CD14-positive monocyte (primary cell): ENCODE measurements around the gene MTX2. TPM values are rescaled to one million over a fixed set of nuclear protein-coding genes. Genes with fewer than 3 reads are reported as not detected.
A peak's percentile ranks its signal among the peaks of the same experiment; 100 is the strongest.

Source experiments
- DNase-seq, 3 donors: peaks; one replicate each; pipeline ENCODE4 v3.0.0-alpha.2; 2011 to 2022
- H2AFZ ChIP-seq: 2 replicates; pipeline ENCODE4 v1.6.0; 2012; ENCODE audit warnings: mild to moderate bottlenecking, low read depth, low read length, inconsistent platforms; ENCODE audit not compliant: insufficient read depth, poor library complexity, severe bottlenecking
- H3K27ac ChIP-seq, 2 donors: 1 replicate in 1 of 2; 2 replicates in 1 of 2; pipeline ENCODE4 v1.5.1; 2012 to 2013; ENCODE audit warnings: low read length in 2 of 2, control low read depth in 1 of 2, inconsistent platforms in 1 of 2, low read depth in 1 of 2, mild to moderate bottlenecking in 1 of 2
- H3K27me3 ChIP-seq, 2 donors: one replicate each; pipeline versions ENCODE4 v1.6.0 to v1.6.1; 2011 to 2013; ENCODE audit warnings: low read length in 2 of 2; ENCODE audit not compliant: control insufficient read depth in 2 of 2, insufficient read depth in 2 of 2
- H3K36me3 ChIP-seq, 2 donors: replicated peaks in 1 of 2; 1 replicate in 1 of 2; 2 replicates in 1 of 2; pipeline versions ENCODE4 v1.5.1 to v1.6.1; 2012 to 2013; ENCODE audit warnings: low read length in 2 of 2, control low read depth in 1 of 2, inconsistent platforms in 1 of 2, mild to moderate bottlenecking in 1 of 2; ENCODE audit not compliant: insufficient read depth in 2 of 2, control insufficient read depth in 1 of 2
- H3K4me1 ChIP-seq, 2 donors: 1 replicate in 1 of 2; 2 replicates in 1 of 2; pipeline versions ENCODE4 v1.5.1 to v1.6.1; 2012 to 2013; ENCODE audit warnings: low read length in 2 of 2, control low read depth in 1 of 2, inconsistent platforms in 1 of 2, mild to moderate bottlenecking in 1 of 2, moderate library complexity in 1 of 2; ENCODE audit not compliant: insufficient read depth in 2 of 2, control insufficient read depth in 1 of 2
- H3K4me2 ChIP-seq: replicated peaks from 2 replicates; pipeline ENCODE3; 2012; ENCODE audit warnings: low read length, moderate library complexity, mild to moderate bottlenecking; ENCODE audit not compliant: poor library complexity, severe bottlenecking; ENCODE audit errors: extremely low read depth
- H3K4me3 ChIP-seq, 3 experiments: fragments of 200-600 bp in 1 of 3; sonication (generic) in 1 of 3; replicated peaks in 1 of 3; 1 replicate in 2 of 3; 2 replicates in 1 of 3; pipeline ENCODE4 v1.5.1; 2011 to 2013; ENCODE audit warnings: low read length in 3 of 3, mild to moderate bottlenecking in 3 of 3, control low read depth in 2 of 3, low read depth in 2 of 3, inconsistent platforms in 1 of 3, moderate library complexity in 1 of 3
- H3K79me2 ChIP-seq: 2 replicates; pipeline ENCODE4 v1.6.0; 2012; ENCODE audit warnings: mild to moderate bottlenecking, control low read depth, inconsistent platforms, low read length, moderate library complexity; ENCODE audit not compliant: insufficient read depth
- H3K9ac ChIP-seq: 2 replicates; pipeline ENCODE4 v1.6.0; 2017; ENCODE audit warnings: low read length, mild to moderate bottlenecking; ENCODE audit not compliant: insufficient read depth, poor library complexity, severe bottlenecking
- H3K9me3 ChIP-seq, 2 donors: replicated peaks in 1 of 2; 1 replicate in 1 of 2; 2 replicates in 1 of 2; pipeline versions ENCODE4 v1.5.1 to v1.6.1; 2012 to 2013; ENCODE audit warnings: low read length in 2 of 2, control low read depth in 1 of 2; ENCODE audit not compliant: control insufficient read depth in 1 of 2, insufficient read depth in 1 of 2
- H4K20me1 ChIP-seq: 2 replicates; pipeline ENCODE4 v1.6.0; 2012; ENCODE audit warnings: mild to moderate bottlenecking, low read length, control low read depth, moderate library complexity; ENCODE audit not compliant: insufficient read depth
- H3K27ac Mint-ChIP-seq, 7 donors: one replicate each; pipeline ENCODE4 v1.8.0; 2020; ENCODE audit warnings: mild to moderate bottlenecking in 7 of 7, mixed read lengths in 7 of 7, moderate library complexity in 6 of 7, inconsistent platforms in 2 of 7
- H3K27me3 Mint-ChIP-seq, 3 donors: one replicate each; pipeline ENCODE4 v1.8.0; 2021 to 2022; ENCODE audit warnings: low read depth in 3 of 3, mild to moderate bottlenecking in 3 of 3, mixed read lengths in 3 of 3, moderate library complexity in 3 of 3, inconsistent platforms in 1 of 3
- H3K36me3 Mint-ChIP-seq, 2 donors: one replicate each; pipeline ENCODE4 v1.8.0; 2020; ENCODE audit warnings: mixed read lengths in 2 of 2, inconsistent platforms in 1 of 2, mild to moderate bottlenecking in 1 of 2
- H3K4me1 Mint-ChIP-seq: one replicate; pipeline ENCODE4 v1.8.0; 2020; ENCODE audit warnings: mild to moderate bottlenecking, mixed read lengths
- H3K4me3 Mint-ChIP-seq, 2 donors: one replicate each; pipeline ENCODE4 v1.8.0; 2020; ENCODE audit warnings: mild to moderate bottlenecking in 2 of 2, mixed read lengths in 2 of 2, moderate library complexity in 1 of 2
- H3K9me3 Mint-ChIP-seq, 7 donors: one replicate each; pipeline ENCODE4 v1.8.0; 2020 to 2022; ENCODE audit warnings: mixed read lengths in 7 of 7, mild to moderate bottlenecking in 6 of 7, moderate library complexity in 6 of 7, inconsistent platforms in 2 of 7
- WGBS: methylation state at CpG from one replicate; pipeline ENCODE4 v1.1.5; 2013; ENCODE audit warnings: missing lambda C conversion rate; ENCODE audit not compliant: insufficient coverage; 5-methylcytosine and 5-hydroxymethylcytosine counted together
- intact Hi-C, 2 donors: fragments of 100-400 bp; cut with micrococcal nuclease; formaldehyde crosslinking; loops; one replicate each; pipeline versions ENCODE4 v1.15.0 to v1.15.1; 2023
- polyA minus RNA-seq: library from RNA; depleted of rRNA, polyadenylated mRNA; stranded (reverse); fragments of >200 nt; gene quantifications from 2 replicates; pipeline ENCODE4 v1.2.3, GENCODE V29; 2012
- polyA plus RNA-seq, 3 donors: library from polyadenylated mRNA; depleted of rRNA in 1 of 3; unstranded in 2 of 3; stranded (reverse) in 1 of 3; fragments of 300-500 nt in 2 of 3; fragments of >200 nt in 1 of 3; fragmentation: Illumina TruSeq in 2 of 3; gene quantifications; 1 replicate in 2 of 3; 2 replicates in 1 of 3; pipeline ENCODE4 v1.2.3, GENCODE V29; 2012 to 2021
- total RNA-seq, 12 experiments: library from RNA in 1 of 12; stranded (reverse) in 1 of 12; fragments of 120-200 nt in 1 of 12; gene quantifications; one replicate each; pipeline ENCODE4 v1.2.4 and lab custom pipeline; 2013 to 2026; ENCODE audit warnings: mixed read lengths in 6 of 12, inconsistent platforms in 1 of 12
- TF ChIP-seq, protein P1 (sequence below): fragments of 200-600 bp; IDR thresholded peaks from one replicate; pipeline ENCODE4 v1.8.0; 2022; ENCODE audit warnings: antibody characterized with exemption, mild to moderate bottlenecking

MTX2 gene
- 8.3 TPM for total RNA-seq (2013)
- polyA plus RNA-seq = 1 to 10 TPM; 7.6 to 9.8 (median 7.6) TPM
- polyA minus RNA-seq = 1.8 and 2.2 TPM in 2 replicates
- total RNA-seq (lab: John Stamatoyannopoulos, UW) = 0.75 to 5.5 (median 3.9) reads per million in 11 experiments

DNA sequence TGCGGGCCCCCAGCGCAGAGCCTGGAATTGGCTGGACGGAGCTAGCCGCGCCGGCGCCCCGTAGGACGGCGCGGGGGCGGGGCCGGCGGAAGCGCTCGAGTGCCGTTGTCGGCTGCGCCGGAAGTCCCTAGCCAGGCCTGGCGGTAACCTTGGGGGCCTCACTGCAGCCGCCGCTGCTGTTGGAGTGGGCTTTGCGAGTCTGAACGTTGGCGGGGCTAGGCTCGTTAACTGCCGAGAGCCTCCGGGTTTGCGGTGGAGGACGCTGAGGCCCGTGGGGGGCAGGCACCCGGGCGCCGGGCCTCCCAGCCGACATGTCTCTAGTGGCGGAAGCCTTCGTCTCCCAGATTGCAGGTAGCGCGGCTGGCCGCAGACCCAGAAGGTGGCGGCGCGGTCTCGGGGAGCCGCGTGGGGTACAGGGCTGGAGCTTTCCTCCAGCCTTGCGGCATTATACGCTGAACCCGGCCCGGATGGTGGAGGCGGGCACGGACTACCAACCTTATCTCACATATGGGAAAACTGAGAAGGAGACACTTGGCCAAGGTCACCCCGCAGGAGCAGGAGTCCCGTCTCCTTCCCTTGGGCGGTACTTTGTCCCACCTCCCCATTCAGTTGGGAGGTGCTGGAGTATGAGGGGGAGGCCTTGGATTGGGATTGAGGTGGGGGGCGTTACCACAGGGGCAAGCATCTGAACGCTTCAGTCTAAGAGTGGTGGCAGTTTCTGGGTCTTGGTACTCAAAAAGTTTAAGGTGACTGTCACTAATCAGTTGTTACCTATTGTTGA, at the start of gene MTX2:
TSS of gene MTX2 (plus strand) at position 124 of the 781 bp plus-strand sequence. CDS start at position 312, 188 bp downstream.
- peak within 1 kb of the TSS; percentile 97 for H2AFZ ChIP-seq
- H3K27ac Mint-ChIP-seq = peak within 1 kb of the TSS in 5 of 7 donors; percentile 50 to 85 (median 71)
- peak within 1 kb of the TSS; percentile 94 for H3K4me2 ChIP-seq
- DNase-seq = peak; percentile 12 to 36 (median 33)
- no peaks in the 10 kb centered on the region for H3K36me3 ChIP-seq
- H3K4me3 Mint-ChIP-seq = peak within 1 kb of the TSS; percentile 99
- no peaks in the 10 kb centered on the region for H3K9me3 ChIP-seq
- peak within 1 kb of the TSS in 1 of 2 donors; percentile 69 for H3K27ac ChIP-seq
- H3K27me3 ChIP-seq = no peaks in the 10 kb centered on the region
- H3K4me3 ChIP-seq = peak within 1 kb of the TSS; percentile 59 to 92 (median 87)
- peaks cover 16% of the 10 kb centered on the region for H3K4me1 Mint-ChIP-seq
- no peaks in the 10 kb centered on the region for H4K20me1 ChIP-seq
- peaks cover 0 to 4% (median 3%) of the 10 kb centered on the region in 7 donors for H3K9me3 Mint-ChIP-seq
- TF ChIP-seq, protein P1, sequence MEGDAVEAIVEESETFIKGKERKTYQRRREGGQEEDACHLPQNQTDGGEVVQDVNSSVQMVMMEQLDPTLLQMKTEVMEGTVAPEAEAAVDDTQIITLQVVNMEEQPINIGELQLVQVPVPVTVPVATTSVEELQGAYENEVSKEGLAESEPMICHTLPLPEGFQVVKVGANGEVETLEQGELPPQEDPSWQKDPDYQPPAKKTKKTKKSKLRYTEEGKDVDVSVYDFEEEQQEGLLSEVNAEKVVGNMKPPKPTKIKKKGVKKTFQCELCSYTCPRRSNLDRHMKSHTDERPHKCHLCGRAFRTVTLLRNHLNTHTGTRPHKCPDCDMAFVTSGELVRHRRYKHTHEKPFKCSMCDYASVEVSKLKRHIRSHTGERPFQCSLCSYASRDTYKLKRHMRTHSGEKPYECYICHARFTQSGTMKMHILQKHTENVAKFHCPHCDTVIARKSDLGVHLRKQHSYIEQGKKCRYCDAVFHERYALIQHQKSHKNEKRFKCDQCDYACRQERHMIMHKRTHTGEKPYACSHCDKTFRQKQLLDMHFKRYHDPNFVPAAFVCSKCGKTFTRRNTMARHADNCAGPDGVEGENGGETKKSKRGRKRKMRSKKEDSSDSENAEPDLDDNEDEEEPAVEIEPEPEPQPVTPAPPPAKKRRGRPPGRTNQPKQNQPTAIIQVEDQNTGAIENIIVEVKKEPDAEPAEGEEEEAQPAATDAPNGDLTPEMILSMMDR = no peak
- peak within 1 kb of the TSS; percentile 77 for H3K9ac ChIP-seq
- H3K79me2 ChIP-seq = peaks cover 13% of the 10 kb centered on the region
- WGBS = under 1% methylated on average over 51 of the region's 58 CpGs
- peaks cover 4 to 7% of the 10 kb centered on the region in 2 donors for H3K4me1 ChIP-seq
- intact Hi-C loops = no loop called here
- peaks cover 2 to 3% of the 10 kb centered on the region in 2 donors for H3K36me3 Mint-ChIP-seq
- peaks cover 2 to 7% (median 4%) of the 10 kb centered on the region in 3 donors for H3K27me3 Mint-ChIP-seq

DNA sequence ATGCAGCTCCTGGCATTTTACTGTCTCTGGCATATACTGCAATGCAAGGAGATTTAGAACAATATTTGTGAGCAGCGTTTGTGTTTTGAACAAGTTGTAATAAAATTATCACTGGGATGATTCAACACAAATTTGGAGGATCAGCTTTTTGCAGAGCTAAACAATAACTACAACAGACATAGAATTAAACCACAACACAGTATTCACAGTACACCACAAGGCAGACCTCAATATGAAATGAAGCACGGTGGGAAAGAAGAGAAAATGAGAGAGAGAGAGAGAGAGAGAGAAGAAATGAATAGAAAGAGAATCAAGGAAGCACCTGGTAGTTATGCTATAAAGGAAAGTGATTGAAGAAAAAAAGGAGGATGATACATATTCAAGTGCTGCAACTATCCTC, 41.4 kb upstream of the MTX2 start:
- H3K4me3 Mint-ChIP-seq = no peak overlapping the region
- intact Hi-C loops = no loop called here
- Histone ChIP-seq H3K27me3 (peaks cover 0 to 6% of the 10 kb centered on the region in 2 donors), H3K4me1 (no peaks in the 10 kb centered on the region), H3K9me3 (no peaks in the 10 kb centered on the region), H2AFZ (no peak overlapping the region), H3K4me2 (no peak overlapping the region), H3K4me3 (no peak overlapping the region), H3K36me3 (no peaks in the 10 kb centered on the region), H3K27ac (no peak overlapping the region), H4K20me1 (no peaks in the 10 kb centered on the region), H3K79me2 (no peaks in the 10 kb centered on the region), H3K9ac (no peak overlapping the region)
- no peak for DNase-seq
- H3K27ac Mint-ChIP-seq = no peak overlapping the region
- TF ChIP-seq, protein P1 = no peak
- H3K4me1 Mint-ChIP-seq = no peaks in the 10 kb centered on the region
- H3K9me3 Mint-ChIP-seq = peaks cover 0 to 5% (median 3%) of the 10 kb centered on the region in 7 donors
- H3K27me3 Mint-ChIP-seq = peaks cover 9 to 10% (median 9%) of the 10 kb centered on the region in 3 donors
- WGBS = no CpG with 5 or more reads among the region's 2 CpGs
- H3K36me3 Mint-ChIP-seq = no peaks in the 10 kb centered on the region
